Measurements from ENCODE around the gene RNPEP. TPM values are rescaled to one million over a fixed set of nuclear protein-coding genes. Genes with fewer than 3 reads are reported as not detected.

The RNPEP gene
- total RNA-seq: 100 to 1,000 TPM in 2 of 6 donors, 10 to 100 TPM in 4; 67.7 to 116 (median 76.5) TPM

GRCh38 chr1:201982623-201983379 lies at the start of gene RNPEP:
Gene RNPEP, plus strand, starts transcription at chr1:201982648. Its CDS starts 19 bp downstream, at chr1:201982667.
- peaks cover 3 to 21% (median 13%) of the 10 kb centered on the region in 4 donors for H3K4me1 ChIP-seq
- no peaks in the 10 kb centered on the region for H3K36me3 ChIP-seq
- H3K27me3 ChIP-seq: no peaks in the 10 kb centered on the region
- DNase-seq (peak; percentile 83 to 94), ATAC-seq (ENCODE audit: low FRiP score in 2 of 2) (peak; percentile 94 to 96)
- H3K4me3 ChIP-seq: peak within 1 kb of the TSS; percentile 54 to 100 (median 92)
- 0 to 1% methylated on average over 11 to 22 of the region's 80 CpGs for WGBS, 2 donors
- H3K9me3 ChIP-seq: no peaks in the 10 kb centered on the region
- TF ChIP-seq POLR2A (IDR thresholded peaks at IDR 0.05): peak in 2 of 4 donors; percentile 77 to 82
- no peak for TF ChIP-seq EP300 (IDR thresholded peaks at IDR 0.05)
- peak; percentile 63 to 64 for TF ChIP-seq POLR2AphosphoS5 (IDR thresholded peaks at IDR 0.05)
- peak in 5 of 6 experiments; percentile 14 to 72 (median 52) for TF ChIP-seq CTCF (IDR thresholded peaks at IDR 0.05)
- H3K27ac ChIP-seq: peak within 1 kb of the TSS; percentile 91 to 97 (median 94)

GRCh38 chr1:201933840-201934430 lies 48.5 kb upstream of the RNPEP start:
- Histone ChIP-seq H3K27ac (peak overlapping the region in 1 of 4 donors; percentile 17), H3K9me3 (no peaks in the 10 kb centered on the region), H3K4me1 (peaks cover 6 to 17% (median 9%) of the 10 kb centered on the region in 4 donors), H3K27me3 (no peaks in the 10 kb centered on the region), H3K4me3 (no peak overlapping the region), H3K36me3 (no peaks in the 10 kb centered on the region)
- no peak for DNase-seq
- ATAC-seq (ENCODE audit: low FRiP score in 2 of 2): no peak
- TF ChIP-seq POLR2A (IDR thresholded peaks at IDR 0.05) (no peak), POLR2AphosphoS5 (IDR thresholded peaks at IDR 0.05) (no peak), CTCF (IDR thresholded peaks at IDR 0.05) (no peak), EP300 (IDR thresholded peaks at IDR 0.05) (no peak)
- WGBS, 2 donors: 50 to 56% methylated on average over 5 of the region's 5 CpGs

- DNase-seq (no peak), ATAC-seq (ENCODE audit: low FRiP score in 2 of 2) (no peak)
- Histone ChIP-seq H3K4me1 (peaks cover 9 to 27% (median 13%) of the 10 kb centered on the region in 4 donors), H3K27me3 (no peaks in the 10 kb centered on the region), H3K27ac (peak overlapping the region; percentile 31 to 75 (median 56)), H3K36me3 (no peaks in the 10 kb centered on the region), H3K4me3 (no peak overlapping the region), H3K9me3 (no peaks in the 10 kb centered on the region)
- TF ChIP-seq POLR2A (IDR thresholded peaks at IDR 0.05): no peak
- no peak for TF ChIP-seq EP300 (IDR thresholded peaks at IDR 0.05)
- no peak for TF ChIP-seq CTCF (IDR thresholded peaks at IDR 0.05)
- no peak for TF ChIP-seq POLR2AphosphoS5 (IDR thresholded peaks at IDR 0.05)
- WGBS, 2 donors: 63 to 65% methylated on average over 5 of the region's 5 CpGs
Measured at GRCh38 chr1:201937624-201938213, 44.7 kb upstream of the RNPEP start.

- TF ChIP-seq CTCF (IDR thresholded peaks at IDR 0.05): no peak
- no peak for TF ChIP-seq EP300 (IDR thresholded peaks at IDR 0.05)
- peak in 1 of 2 donors; percentile 42 for TF ChIP-seq POLR2AphosphoS5 (IDR thresholded peaks at IDR 0.05)
- no peak for DNase-seq
- Histone ChIP-seq H3K4me1 (peaks cover 9 to 27% (median 13%) of the 10 kb centered on the region in 4 donors), H3K36me3 (no peaks in the 10 kb centered on the region), H3K27me3 (no peaks in the 10 kb centered on the region), H3K27ac (peak overlapping the region; percentile 31 to 75 (median 56)), H3K9me3 (no peaks in the 10 kb centered on the region), H3K4me3 (no peak overlapping the region)
- ATAC-seq (ENCODE audit: low FRiP score in 2 of 2): no peak
- WGBS, 2 donors: 49 to 65% methylated on average over 3 to 4 of the region's 4 CpGs
Measured at GRCh38 chr1:201938440-201939035, 43.9 kb upstream of the RNPEP start.

Data from upper lobe of left lung (tissue), 6 donors.